AG09309 (cell line): ENCODE data around the gene ZNF879.

Experiments used
- DNase-seq: peaks from one replicate; pipeline ENCODE4 v3.0.0-alpha.2; 2010; ENCODE audit warnings: low read depth
- H3K4me3 ChIP-seq: 2 replicates; pipeline ENCODE4 v1.5.1; 2011; ENCODE audit warnings: mild to moderate bottlenecking, low read depth, low read length, moderate library complexity; ENCODE audit not compliant: control insufficient read depth
- TF ChIP-seq, protein P1 (sequence below): IDR thresholded peaks from 2 replicates; pipeline ENCODE4 v1.5.1; 2011; ENCODE audit warnings: mild to moderate bottlenecking, low read depth, low read length, inconsistent platforms; ENCODE audit not compliant: insufficient read depth, control insufficient read depth; ENCODE audit errors: missing control alignments

The ZNF879 gene

DNA sequence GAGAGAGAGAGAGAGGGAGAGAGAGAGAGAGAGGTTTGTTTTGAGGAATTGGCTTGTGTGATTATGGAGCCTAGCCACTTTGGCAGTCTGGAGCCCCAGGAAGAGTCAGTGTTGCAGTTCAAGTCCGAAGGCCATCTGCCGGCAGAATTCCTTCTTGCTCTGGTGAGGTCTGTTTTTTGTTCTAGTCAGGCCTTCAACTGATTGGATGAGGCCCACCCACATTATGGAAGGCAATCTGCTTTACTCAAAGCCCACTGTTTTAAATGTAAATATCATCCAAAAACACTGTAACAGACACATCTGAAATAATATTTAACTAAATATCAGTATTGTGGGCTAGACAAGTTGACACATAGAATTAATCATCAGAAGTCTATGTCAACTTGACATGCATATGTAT lies 17.0 kb upstream of the ZNF879 start:
- TF ChIP-seq, protein P1, sequence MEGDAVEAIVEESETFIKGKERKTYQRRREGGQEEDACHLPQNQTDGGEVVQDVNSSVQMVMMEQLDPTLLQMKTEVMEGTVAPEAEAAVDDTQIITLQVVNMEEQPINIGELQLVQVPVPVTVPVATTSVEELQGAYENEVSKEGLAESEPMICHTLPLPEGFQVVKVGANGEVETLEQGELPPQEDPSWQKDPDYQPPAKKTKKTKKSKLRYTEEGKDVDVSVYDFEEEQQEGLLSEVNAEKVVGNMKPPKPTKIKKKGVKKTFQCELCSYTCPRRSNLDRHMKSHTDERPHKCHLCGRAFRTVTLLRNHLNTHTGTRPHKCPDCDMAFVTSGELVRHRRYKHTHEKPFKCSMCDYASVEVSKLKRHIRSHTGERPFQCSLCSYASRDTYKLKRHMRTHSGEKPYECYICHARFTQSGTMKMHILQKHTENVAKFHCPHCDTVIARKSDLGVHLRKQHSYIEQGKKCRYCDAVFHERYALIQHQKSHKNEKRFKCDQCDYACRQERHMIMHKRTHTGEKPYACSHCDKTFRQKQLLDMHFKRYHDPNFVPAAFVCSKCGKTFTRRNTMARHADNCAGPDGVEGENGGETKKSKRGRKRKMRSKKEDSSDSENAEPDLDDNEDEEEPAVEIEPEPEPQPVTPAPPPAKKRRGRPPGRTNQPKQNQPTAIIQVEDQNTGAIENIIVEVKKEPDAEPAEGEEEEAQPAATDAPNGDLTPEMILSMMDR, result no peak
- H3K4me3 ChIP-seq, result no peak overlapping the region
- no peak for DNase-seq

DNA sequence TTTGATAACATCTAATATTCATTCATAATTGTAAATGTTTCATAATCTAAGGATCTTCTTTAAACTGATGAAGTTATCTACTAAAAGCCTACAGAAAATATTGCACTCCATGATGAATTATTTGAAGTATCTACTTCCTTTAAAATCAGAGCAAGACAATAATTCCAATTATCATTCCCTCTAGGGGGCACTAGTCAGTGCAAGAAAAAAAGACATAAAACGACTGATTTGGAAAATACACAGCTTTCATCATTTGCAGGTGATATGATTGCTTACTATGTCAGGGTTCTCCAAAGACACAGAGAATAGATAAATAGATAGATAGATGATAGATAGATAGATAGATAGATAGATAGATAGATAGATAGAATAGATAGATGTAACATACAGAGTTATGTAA lies 14.9 kb upstream of the ZNF879 start:
- TF ChIP-seq, protein P1, result peak; percentile 19
- no peak for DNase-seq
- H3K4me3 ChIP-seq, result no peak overlapping the region

- TF ChIP-seq, protein P1, result no peak
- no peak overlapping the region for H3K4me3 ChIP-seq
- no peak for DNase-seq
Measured at GRCh38 chr5:179033004-179033580, 9.5 kb downstream of the ZNF879 start.

DNA sequence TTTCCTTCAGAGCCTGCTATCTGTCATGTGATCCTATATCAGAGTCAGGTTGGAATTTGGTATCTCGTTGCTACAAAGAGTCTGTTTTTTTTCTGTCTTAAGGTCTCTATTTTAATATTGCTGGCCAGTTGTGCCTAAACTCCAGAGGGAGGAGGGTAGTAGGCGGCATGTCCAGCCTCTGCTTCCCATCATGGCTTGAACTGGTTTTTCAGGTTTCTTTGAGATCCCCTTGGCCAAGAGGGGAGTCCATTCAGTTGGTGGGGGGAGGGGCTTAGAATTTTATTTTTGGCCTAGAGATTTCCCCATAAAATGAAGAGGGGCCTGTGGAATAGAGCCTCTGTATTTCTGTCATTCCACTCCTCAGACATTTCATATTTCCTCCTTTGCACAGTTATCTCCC lies 21.2 kb downstream of the ZNF879 start:
- DNase-seq, result no peak
- H3K4me3 ChIP-seq, result no peak overlapping the region
- TF ChIP-seq, protein P1, result no peak

DNA sequence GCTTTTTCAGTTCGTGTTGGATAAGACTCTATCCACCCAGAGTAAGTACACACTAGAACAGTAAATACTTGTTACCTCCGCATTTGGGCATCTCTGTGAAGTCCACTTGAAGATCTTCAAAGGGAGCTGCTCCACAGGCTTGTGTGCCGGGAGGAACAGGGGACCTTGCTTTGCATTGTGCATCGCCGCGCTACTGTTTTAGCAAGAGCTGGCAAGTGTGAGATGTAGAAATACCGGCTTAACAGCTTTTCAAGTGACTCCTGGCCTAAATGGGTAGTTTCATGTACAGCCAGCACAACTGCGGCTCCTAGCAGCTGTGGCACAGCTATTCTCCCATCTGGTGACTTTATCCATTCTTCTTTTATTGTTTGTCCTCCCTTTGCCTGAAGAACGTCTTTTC lies 28.2 kb downstream of the ZNF879 start:
- TF ChIP-seq, protein P1, result no peak
- no peak for DNase-seq
- no peak overlapping the region for H3K4me3 ChIP-seq

DNA sequence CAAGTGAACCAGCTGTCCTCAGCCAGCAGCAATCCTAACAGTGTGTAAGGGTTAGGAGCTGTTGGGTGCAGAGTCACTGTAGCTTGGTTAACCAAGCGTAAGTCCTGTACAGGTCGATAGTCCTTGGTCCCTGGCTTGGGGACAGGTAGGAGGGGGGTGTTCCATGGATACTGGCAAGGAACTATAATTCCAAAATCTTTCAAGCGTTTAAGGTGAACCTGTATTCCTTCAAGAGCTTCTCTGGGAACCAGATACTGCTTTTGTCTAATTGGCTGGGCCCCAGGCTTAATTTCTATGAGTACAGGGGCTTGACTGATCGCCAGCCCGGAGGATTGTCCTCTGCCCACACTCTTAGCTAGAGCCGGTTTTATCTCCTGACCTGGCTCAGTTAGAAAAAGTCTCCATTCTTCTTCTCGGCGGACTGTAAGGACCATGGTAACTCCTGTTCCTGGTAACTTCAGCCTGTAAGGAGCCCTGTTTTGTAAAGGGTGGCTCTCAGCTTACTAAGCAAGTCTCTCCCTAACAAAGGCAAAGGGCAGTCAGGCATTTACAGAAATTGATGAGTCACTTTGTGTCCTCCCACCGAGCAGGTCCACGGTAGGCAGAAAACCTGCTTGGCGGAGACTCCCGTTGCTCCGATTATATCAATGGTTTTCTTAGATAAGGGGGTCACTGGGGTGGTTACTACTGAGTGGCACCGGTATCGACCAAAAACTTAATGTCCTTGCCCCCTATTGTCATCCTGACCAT lies 30.6 kb downstream of the ZNF879 start:
- no peak for DNase-seq
- TF ChIP-seq, protein P1, result no peak
- no peak overlapping the region for H3K4me3 ChIP-seq
